ENCODE results near the gene ME1.

DNA sequence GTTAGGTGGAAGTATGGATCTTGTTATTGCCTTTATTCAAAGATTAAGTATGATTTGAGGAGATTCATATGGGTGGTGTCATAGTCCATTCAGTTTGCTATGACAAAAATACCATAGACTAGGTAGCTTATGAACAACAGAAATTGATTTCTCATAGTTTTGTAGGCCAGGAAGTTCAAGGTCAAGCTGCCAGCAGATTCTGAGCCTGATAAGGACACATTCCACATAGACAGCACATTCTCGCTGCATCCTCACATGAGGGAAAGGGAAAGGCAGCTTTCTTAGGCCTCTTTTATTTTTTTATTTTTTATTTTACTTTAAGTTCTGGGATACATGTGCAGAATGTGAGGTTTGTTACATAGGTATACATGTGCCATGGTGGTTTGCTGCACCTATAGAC, 27.7 kb downstream of the ME1 start:
- TF ChIP-seq, protein P1, sequence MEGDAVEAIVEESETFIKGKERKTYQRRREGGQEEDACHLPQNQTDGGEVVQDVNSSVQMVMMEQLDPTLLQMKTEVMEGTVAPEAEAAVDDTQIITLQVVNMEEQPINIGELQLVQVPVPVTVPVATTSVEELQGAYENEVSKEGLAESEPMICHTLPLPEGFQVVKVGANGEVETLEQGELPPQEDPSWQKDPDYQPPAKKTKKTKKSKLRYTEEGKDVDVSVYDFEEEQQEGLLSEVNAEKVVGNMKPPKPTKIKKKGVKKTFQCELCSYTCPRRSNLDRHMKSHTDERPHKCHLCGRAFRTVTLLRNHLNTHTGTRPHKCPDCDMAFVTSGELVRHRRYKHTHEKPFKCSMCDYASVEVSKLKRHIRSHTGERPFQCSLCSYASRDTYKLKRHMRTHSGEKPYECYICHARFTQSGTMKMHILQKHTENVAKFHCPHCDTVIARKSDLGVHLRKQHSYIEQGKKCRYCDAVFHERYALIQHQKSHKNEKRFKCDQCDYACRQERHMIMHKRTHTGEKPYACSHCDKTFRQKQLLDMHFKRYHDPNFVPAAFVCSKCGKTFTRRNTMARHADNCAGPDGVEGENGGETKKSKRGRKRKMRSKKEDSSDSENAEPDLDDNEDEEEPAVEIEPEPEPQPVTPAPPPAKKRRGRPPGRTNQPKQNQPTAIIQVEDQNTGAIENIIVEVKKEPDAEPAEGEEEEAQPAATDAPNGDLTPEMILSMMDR (tag by site-specific recombination; IDR thresholded peaks at IDR 0.05) = no peak
- TF ChIP-seq BCL11B (tag by site-specific recombination; IDR thresholded peaks at IDR 0.05; ENCODE audit: low read depth) = no peak
- TF ChIP-seq, protein P2, sequence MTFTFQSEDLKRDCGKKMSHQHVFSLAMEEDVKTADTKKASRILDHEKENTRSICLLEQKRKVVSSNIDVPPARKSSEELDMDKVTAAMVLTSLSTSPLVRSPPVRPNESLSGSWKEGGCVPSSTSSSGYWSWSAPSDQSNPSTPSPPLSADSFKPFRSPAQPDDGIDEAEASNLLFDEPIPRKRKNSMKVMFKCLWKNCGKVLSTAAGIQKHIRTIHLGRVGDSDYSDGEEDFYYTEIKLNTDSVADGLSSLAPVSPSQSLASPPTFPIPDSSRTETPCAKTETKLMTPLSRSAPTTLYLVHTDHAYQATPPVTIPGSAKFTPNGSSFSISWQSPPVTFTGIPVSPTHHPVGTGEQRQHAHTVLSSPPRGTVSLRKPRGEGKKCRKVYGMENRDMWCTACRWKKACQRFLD (tag by site-specific recombination; IDR thresholded peaks at IDR 0.05) = no peak
- TF ChIP-seq ZNF426 (tag by site-specific recombination; IDR thresholded peaks at IDR 0.05) = no peak
- TF ChIP-seq, protein P3, sequence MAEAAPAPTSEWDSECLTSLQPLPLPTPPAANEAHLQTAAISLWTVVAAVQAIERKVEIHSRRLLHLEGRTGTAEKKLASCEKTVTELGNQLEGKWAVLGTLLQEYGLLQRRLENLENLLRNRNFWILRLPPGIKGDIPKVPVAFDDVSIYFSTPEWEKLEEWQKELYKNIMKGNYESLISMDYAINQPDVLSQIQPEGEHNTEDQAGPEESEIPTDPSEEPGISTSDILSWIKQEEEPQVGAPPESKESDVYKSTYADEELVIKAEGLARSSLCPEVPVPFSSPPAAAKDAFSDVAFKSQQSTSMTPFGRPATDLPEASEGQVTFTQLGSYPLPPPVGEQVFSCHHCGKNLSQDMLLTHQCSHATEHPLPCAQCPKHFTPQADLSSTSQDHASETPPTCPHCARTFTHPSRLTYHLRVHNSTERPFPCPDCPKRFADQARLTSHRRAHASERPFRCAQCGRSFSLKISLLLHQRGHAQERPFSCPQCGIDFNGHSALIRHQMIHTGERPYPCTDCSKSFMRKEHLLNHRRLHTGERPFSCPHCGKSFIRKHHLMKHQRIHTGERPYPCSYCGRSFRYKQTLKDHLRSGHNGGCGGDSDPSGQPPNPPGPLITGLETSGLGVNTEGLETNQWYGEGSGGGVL (tag by site-specific recombination; IDR thresholded peaks at IDR 0.05) = no peak
- no peak for TF ChIP-seq ZNF311 (tag by site-specific recombination; IDR thresholded peaks at IDR 0.05; ENCODE audit: borderline replicate concordance)
- TF ChIP-seq REPIN1 (tag by site-specific recombination; IDR thresholded peaks at IDR 0.05; ENCODE audit: low read depth) = no peak
- TF ChIP-seq, protein P4, sequence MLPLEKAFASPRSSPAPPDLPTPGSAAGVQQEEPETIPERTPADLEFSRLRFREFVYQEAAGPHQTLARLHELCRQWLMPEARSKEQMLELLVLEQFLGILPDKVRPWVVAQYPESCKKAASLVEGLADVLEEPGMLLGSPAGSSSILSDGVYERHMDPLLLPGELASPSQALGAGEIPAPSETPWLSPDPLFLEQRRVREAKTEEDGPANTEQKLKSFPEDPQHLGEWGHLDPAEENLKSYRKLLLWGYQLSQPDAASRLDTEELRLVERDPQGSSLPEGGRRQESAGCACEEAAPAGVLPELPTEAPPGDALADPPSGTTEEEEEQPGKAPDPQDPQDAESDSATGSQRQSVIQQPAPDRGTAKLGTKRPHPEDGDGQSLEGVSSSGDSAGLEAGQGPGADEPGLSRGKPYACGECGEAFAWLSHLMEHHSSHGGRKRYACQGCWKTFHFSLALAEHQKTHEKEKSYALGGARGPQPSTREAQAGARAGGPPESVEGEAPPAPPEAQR (tag by site-specific recombination; IDR thresholded peaks at IDR 0.05) = no peak
- TF ChIP-seq, protein P5, sequence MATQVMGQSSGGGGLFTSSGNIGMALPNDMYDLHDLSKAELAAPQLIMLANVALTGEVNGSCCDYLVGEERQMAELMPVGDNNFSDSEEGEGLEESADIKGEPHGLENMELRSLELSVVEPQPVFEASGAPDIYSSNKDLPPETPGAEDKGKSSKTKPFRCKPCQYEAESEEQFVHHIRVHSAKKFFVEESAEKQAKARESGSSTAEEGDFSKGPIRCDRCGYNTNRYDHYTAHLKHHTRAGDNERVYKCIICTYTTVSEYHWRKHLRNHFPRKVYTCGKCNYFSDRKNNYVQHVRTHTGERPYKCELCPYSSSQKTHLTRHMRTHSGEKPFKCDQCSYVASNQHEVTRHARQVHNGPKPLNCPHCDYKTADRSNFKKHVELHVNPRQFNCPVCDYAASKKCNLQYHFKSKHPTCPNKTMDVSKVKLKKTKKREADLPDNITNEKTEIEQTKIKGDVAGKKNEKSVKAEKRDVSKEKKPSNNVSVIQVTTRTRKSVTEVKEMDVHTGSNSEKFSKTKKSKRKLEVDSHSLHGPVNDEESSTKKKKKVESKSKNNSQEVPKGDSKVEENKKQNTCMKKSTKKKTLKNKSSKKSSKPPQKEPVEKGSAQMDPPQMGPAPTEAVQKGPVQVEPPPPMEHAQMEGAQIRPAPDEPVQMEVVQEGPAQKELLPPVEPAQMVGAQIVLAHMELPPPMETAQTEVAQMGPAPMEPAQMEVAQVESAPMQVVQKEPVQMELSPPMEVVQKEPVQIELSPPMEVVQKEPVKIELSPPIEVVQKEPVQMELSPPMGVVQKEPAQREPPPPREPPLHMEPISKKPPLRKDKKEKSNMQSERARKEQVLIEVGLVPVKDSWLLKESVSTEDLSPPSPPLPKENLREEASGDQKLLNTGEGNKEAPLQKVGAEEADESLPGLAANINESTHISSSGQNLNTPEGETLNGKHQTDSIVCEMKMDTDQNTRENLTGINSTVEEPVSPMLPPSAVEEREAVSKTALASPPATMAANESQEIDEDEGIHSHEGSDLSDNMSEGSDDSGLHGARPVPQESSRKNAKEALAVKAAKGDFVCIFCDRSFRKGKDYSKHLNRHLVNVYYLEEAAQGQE (tag by site-specific recombination; IDR thresholded peaks at IDR 0.05) = no peak
